Measurements from ENCODE around the gene CD38.
"Not testable (repeated sequence)": the region's sequence is repeated elsewhere in the genome, so short reads cannot be mapped to it uniquely, and the experiment has no call there.

CD38 gene

DNA sequence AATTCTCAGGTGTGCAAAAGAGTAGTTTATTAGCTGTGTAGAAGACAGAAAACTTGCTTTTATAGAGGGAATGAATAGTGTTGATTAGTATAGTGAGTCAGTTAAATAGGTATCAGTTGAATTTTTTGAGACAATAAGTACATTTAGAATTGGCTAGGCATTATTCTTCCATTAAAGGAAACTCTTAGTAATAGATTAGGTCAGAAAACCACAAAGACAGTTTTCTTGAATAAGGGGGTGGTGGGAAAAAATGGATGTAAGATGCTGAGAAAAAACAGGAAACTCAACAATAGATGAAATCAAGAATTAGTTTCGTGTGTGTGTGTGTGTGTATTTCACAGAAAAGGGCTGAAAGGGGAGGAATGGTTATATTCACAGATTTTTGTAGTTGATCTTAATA lies 16.8 kb downstream of the CD38 start:
- TF ChIP-seq CTCF (IDR thresholded peaks at IDR 0.05; ENCODE audit: control insufficient read depth, extremely low read depth, insufficient read depth) = no peak
- no peak for DNase-seq (ENCODE audit: low read depth)
- no peak overlapping the region for H3K4me3 ChIP-seq (ENCODE audit: low read depth, low read length)

DNA sequence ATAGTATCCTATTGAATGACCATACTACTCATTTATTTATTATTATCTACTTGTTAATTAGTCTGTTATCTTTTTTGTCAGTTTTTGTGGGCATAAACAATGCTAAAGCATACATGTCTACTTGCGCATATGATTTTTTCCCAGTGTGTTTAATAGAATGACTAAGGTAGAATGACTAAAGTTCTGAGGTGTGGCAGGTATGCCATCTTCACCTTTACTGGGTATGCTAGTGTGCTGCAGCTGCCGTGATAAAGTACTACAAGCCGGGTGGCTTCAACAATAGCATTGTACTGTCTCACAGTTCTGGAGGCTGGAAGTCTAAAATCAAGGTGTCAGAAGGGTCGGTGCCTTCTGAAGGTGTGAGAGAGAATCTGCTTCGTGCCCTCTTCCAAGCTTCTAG lies 19.2 kb downstream of the CD38 start:
- no peak overlapping the region for H3K4me3 ChIP-seq (ENCODE audit: low read depth, low read length)
- DNase-seq (ENCODE audit: low read depth) = no peak
- TF ChIP-seq CTCF (IDR thresholded peaks at IDR 0.05; ENCODE audit: control insufficient read depth, extremely low read depth, insufficient read depth) = no peak

GRCh38 chr4:15799141-15799540 lies 21.0 kb downstream of the CD38 start:
- DNase-seq (ENCODE audit: low read depth) = no peak
- no peak overlapping the region for H3K4me3 ChIP-seq (ENCODE audit: low read depth, low read length)
- no peak for TF ChIP-seq CTCF (IDR thresholded peaks at IDR 0.05; ENCODE audit: control insufficient read depth, extremely low read depth, insufficient read depth)

GRCh38 chr4:15799701-15800100 lies 21.6 kb downstream of the CD38 start:
- no peak for TF ChIP-seq CTCF (IDR thresholded peaks at IDR 0.05; ENCODE audit: control insufficient read depth, extremely low read depth, insufficient read depth)
- no peak for DNase-seq (ENCODE audit: low read depth)
- no peak overlapping the region for H3K4me3 ChIP-seq (ENCODE audit: low read depth, low read length)

DNA sequence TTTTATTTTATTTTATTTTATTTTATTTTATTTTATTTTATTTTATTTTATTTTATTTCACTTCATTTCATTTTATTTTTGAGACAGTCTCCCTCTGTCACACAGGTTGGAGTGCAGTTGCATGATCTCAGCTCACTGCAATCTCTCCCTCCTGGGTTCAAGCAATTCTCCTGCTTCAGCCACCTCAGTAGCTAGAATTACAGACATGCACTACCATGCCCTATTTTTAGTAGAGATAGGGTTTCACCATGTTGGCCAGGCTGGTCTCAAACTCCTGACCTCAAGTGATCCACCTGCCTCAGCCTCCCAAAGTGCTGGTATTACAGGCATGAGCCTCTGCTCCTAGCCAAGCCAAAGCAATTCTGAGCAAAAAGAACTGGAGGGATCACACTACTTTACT lies 24.4 kb downstream of the CD38 start:
- DNase-seq (ENCODE audit: low read depth); H3K4me3 ChIP-seq (ENCODE audit: low read depth, low read length): not testable (repeated sequence)

DNA sequence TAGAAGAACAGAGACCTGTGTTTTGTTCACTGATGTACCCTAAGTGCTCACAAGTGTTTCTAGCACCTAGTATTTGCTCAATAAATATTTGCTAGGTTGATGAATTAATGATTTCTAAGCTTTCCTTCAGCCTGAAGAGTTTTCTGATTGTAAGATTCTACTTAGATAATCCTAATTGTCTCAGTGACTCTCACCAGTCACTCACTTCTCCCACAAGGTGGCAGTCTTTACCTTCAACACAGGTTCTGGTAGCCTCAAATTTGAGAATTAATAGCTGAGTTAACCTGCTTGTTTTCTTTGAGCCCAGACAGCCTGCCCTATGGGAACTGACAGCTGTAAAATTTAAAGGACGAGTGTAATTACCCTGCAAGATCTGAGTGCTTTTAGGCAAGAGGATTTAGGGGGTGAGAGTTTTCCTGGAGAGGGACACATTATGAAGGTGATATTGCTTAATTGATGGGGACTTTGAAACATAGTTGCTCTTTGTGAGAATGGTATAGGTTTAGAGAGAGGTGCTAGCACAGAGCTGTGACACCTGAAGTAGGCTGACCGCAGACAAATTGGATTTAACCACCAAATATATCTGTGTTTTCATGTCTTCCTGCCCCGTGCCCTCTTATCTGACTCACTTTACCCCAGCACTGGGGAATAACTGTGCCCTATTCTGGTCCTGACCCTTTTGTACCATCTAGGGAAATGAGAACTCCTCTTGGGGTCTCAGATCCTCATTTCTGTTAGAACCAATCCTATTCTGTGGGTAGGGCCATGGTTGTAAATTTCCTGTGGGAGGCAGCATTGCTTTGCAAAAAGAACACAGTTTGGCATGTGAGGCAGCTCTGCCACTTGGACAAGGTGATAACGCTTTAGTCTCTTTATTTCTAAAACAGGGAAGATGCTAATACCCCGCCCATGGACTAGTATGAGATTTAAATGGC lies 27.7 kb downstream of the CD38 start:
- peak; percentile 43 for DNase-seq (ENCODE audit: low read depth)
- H3K4me3 ChIP-seq (ENCODE audit: low read depth, low read length) = no peak overlapping the region
- TF ChIP-seq CTCF (IDR thresholded peaks at IDR 0.05; ENCODE audit: control insufficient read depth, extremely low read depth, insufficient read depth) = peak; percentile 88

DNA sequence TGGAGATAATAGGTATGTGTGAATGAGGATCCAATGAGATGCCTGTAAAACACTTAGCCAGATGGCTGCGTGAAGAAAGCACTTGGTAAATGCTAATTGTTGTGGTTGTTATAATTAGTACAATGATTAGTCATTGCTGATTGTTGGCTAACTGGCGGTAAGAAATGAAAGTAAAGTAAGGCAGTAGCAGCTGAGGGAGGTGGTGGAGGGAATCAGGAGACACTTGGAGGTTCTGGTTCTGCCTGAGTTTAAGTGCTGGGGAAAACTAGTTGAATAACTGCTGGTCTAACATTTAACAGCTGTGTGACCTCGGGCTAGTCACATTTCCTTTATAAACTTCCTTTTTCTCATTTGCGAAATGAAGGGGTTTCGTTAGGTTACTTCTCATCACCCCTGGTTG lies 30.9 kb downstream of the CD38 start:
- H3K4me3 ChIP-seq (ENCODE audit: low read depth, low read length) = no peak overlapping the region
- DNase-seq (ENCODE audit: low read depth) = no peak
- no peak for TF ChIP-seq CTCF (IDR thresholded peaks at IDR 0.05; ENCODE audit: control insufficient read depth, extremely low read depth, insufficient read depth)
